GM12873 (cell line): ENCODE results near the gene RASSF7.

Experiments
- CTCF ChIP-seq: IDR thresholded peaks from 2 replicates; pipeline ENCODE4 v1.5.1; 2012; ENCODE audit warnings: low read depth, mild to moderate bottlenecking, moderate library complexity, low read length, control low read depth; ENCODE audit not compliant: insufficient read depth; ENCODE audit errors: missing control alignments

Gene RASSF7

DNA sequence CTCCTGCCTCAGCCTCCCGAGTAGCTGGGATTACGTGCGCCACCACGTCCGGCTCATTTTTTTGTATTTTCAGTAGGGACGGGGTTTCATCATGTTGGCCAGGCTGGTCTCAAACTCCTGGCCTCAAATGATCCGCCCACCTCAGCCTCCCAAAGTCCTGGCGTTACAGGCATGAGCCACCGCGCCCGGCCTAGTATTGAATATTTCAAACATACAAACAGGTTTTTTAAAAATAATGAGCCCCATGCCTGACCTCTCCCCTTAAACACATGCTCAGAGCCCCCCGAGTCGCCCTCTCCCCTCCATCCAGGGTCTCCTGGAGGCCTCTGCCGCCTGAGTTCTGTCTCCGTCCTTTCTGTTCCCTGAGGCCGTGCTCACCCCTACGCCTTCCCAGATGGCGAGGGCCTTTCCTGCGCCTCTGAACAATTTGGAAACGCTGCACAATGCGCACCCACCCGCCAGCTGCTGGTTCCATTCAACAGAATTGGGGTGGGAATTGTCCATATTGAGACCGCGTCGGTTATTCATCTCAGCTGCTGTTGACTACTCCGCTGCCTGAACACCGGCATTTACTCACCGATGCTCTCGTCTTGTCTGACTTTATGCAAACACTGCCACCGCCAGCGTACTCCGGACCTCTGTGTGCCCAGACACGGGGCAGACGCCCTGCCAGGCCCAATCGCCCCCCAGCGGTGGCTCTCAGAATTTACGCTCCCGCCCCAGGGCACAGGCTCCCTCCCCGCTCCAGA, 40.2 kb upstream of the RASSF7 start:
- peak; percentile 19 for TF ChIP-seq CTCF

DNA sequence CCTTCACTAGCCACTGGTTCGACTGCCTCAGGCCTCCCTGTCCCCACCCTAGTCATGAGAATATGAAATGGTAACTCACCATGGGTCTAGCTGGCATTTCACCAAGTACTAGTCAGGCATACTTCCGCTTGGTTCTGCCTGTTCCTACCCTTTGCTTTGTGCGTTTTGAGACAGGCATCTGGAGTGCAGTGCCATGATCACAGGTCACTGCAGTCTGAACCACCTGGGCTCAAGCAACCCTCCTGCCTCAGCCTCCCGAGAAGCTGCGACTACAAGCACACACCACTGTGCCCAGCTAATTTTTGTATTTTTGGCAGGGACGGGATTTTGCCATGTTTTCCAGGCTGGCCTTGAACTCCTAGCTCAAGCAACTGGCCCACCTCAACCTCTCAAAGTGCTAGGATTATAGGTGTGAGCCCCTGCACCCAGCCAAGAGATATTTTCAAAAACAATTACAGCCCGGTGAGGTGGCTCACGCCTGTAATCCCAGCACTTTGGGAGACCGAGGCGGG, 39.5 kb upstream of the RASSF7 start:
- TF ChIP-seq CTCF = no peak

DNA sequence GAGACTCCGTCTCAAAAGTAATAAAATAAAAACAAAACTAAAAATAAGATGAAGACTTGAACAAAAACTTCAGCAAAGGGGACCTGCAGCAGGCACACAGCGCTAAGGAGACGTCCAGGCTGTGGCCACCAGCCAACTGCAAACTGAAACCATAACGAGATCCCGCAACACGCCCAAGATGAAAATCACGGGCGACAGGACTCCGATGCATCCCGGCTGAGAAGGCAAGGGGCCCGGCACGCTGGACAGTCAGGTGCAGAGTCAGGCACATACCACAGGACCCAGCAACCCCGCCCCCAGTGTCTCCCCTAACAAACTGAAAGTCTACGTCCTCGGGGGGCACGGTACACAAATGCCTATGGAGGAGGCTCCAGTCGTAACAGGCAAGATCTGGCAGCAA, 34.6 kb upstream of the RASSF7 start:
- no peak for TF ChIP-seq CTCF

DNA sequence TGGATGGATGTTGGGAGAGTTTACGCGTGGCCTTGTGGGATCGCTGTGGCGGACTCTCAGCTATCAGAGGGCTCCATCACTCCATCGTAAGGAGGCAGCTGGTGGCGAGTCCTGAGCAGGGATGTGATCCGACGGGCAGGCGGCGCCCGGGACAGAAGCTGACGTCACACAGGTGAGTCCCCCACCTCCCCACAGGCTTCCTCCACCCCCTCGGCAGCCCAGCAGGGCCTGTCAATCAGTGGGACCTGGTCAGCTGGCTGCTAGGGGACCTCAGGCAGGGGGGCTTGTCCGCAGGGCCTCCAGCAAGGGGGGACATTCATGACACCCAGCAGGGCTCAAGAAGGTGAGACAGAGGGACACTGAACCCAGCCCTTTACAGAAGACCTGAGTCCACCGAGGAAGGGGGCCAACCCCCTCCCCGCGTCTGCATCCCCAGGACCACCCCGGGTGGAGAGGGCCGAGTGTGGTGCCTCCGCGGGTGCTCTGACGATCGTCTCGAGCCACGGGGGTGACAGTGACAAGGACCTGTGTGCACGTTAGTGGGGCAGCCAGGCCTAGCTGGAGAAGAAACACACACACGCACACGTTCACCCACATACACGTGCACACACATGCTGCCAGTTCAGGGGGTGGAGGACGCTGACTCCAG, 32.5 kb upstream of the RASSF7 start:
- TF ChIP-seq CTCF = no peak

GRCh38 chr11:528815-529727, 31.7 kb upstream of the RASSF7 start:
- TF ChIP-seq CTCF = no peak

GRCh38 chr11:529728-530411, 30.9 kb upstream of the RASSF7 start:
- TF ChIP-seq CTCF = no peak
